Measurements from ENCODE around the gene SNX20.

Gene SNX20

DNA sequence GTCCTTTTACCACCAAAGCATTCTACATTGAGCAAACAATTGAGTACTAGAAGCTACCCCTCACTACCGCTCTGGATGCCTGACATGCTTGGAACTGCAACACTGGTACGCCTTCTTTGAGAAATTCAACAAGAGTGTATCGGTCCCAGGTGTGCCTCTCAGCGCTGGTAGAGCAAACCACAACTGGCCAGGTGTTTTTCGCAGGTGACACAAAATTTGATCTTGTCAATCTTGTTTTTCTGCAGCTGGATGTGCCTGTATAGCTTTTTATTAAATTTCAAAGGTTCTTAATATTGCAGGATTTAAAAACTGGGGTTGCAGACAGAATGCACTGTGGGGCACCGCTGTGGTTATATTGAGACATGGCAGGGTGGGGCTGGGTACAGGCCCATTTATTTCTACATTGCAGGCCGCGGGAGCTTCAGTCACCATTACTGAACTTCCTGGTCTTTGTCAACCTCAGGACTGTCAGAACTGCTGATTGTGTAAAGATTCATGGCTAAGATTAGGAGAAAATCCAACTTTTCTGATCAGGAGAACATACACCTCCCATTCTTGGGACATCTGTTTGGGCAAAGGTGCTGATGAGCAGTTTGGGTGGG is 4.5 kb upstream of the SNX20 start:
- H3K27ac ChIP-seq, result peak overlapping the region in 16 of 21 experiments; percentile 12 to 93 (median 69)

DNA sequence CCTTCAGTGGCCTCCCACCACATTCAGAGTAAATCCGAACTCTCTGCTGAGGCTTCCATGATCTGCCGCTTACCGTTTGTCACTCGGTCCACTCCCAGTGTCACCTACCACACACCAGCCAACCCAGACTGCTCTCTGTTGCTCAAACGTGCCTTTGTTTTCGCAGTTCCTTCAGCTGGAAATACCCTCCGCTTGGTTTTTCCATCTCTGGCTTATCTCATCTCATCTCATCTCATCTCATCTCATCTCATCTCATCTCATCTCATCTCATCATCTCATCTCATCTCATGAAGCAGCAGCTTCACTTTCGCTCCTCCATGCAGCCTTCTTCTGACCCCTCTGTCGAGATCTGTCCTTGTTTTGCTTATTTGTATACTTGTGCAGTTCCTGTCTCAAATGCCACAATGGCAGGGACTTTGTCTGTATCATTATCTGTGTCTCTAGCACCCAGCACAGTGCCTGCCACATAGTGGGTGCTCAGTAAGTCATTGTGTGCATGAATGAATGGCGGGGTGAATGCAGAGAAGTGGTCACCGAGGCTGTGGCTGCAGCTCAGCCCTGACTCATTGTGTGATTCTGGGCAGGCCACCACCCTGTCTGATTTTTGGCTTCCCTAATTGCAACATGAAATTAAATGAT is 3.8 kb upstream of the SNX20 start:
- H3K27ac ChIP-seq, result peak overlapping the region in 18 of 21 experiments; percentile 5 to 93 (median 70)
- no peak overlapping the region for H3K4me3 ChIP-seq

More for the DNA sequence above, 4.5 kb upstream of the SNX20 start:
- no peak overlapping the region for H3K4me3 ChIP-seq

DNA sequence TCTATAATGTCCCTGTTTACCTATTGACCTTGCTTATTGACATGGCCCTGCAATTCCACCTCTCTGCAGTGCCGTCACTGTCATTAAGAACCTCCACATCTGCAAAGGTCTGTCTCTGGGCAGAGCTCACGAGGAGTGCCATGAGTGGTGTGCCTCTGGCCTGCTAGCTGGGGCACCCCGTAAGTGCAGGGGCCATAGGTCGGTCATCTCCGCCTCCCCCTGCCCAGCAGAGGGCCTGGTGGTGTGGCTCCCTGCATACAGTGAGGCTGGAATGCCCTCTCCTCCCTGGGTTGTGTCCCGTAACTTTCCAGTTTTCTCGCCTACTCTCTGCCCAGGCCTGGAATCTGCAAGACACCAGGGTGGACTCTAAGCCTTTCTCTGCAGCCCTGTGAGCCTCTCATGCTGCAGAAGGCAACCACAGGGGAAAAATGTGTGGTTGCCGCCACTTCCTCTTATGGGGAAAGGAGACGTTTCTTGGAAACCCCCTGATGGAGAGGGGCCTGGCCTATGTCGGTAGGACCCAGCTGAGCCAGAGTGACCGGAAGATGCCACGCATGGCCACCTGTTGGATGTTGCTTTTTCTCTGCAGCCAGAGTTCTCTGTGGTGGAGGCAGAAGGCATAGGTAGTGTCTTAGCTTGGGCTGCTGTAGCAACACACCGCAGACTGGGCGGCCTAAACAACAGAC is 2.7 kb upstream of the SNX20 start:
- Histone ChIP-seq H3K27ac (peak overlapping the region in 19 of 21 experiments; percentile 5 to 93 (median 70)), H3K4me3 (no peak overlapping the region)

DNA sequence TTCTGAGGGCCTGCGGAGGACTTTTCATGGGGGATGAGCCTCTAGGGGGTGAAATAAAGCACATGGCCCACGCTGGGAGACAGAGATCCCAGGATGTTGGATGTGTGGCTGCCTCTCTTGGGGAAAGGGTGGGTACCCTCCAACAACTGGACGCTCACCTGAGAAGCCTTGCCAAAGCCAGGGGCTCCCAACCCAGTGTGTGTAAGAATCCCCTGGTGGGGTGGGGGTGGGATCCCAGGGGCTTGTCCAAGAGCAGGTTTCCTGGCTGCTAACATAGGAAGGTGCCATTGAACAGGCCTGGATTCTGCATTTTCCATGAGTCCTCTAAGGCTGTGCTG is 587 bp downstream of the SNX20 start:
- H3K27ac ChIP-seq, result peak overlapping the region in 20 of 21 experiments; percentile 38 to 93 (median 81)
- peak overlapping the region; percentile 17 to 51 (median 38) for H3K4me3 ChIP-seq

DNA sequence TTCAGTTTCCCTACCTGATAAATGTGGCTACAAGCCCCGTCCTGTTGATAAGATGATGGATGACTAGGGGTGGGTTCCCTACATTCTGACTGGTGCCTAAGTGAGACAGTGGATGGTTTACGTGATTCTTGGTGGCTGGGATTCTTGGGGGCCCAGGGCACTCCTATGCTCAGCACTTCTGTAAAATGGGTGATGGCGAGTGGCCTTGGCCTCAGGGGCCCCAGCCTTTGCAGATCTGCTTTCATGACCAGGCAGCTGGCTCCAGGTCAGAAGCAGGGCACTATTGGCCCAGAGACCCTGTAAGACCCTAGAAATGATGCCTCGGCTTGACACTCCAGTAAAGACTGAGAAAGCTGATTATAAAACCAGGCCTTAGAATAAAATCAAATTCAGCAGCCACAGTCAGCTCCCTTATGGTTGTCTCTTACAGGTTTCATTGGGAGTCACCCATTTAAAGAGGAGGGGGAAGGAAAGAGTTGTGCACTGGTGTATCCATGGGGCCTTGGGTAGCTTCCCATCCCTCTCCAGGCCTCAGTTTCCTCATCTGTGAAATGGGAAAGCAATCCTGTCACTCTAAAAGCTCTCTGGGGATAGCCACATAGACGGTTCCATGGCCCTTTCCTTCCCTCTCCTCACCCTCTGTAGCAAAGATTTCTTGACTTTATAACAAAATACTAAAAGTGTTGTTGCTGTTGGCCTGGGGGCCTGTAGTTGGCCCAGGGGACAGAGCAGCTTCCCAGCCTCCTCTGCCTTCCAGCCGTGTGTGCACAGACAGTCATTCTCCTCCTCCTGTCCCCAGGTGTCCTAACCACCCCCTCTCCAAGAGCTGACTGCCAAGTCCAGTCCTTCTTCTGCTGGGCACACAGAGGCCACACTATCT is 1.2 kb downstream of the SNX20 start:
- Histone ChIP-seq H3K4me3 (peak overlapping the region; percentile 17 to 51 (median 38)), H3K27ac (peak overlapping the region in 19 of 21 experiments; percentile 38 to 93 (median 81))

DNA sequence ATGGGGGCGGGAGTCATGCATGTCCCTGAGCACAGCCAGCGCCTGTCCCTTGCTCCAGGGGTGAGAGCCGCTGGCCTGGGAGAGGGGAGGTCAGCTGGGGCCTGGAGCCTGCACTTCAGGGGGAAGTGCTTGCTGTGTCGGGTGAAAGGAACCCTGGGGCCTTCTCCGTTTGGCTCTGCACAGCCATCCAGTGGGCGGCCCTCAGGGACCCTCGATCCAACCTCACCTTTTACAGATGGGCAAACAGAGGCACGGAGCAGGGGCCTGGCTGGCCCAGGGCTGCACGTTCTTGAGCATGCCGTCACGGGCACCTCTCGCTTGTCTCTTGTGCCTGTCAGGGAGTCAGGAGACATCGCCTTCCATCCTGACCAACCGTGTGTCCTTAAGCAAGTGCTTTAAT is 1.8 kb downstream of the SNX20 start:
- Histone ChIP-seq H3K27ac (peak overlapping the region in 8 of 21 experiments; percentile 5 to 93 (median 90)), H3K4me3 (peak overlapping the region in 5 of 7 experiments; percentile 37 to 51 (median 39))

DNA sequence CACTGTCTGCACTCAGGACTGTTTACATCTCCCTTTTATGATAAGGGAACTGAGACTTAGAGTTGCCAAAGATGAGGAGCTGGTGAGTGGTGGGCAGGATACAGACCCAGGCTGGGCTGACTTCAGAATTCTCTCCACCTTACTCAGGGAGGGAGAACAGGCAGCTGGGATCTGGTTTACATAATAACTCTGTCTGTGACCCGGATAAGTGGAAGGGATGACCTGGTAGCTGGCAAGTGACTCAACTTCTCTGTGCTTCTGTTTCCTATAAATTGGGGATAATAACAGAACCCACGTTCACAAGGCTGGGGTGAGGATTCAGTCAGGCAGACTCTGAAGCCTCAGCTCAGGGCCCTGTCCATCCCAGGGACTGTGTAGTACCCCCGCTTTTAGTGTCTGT is 2.6 kb downstream of the SNX20 start:
- Histone ChIP-seq H3K4me3 (peak overlapping the region in 1 of 7 experiments; percentile 51), H3K27ac (peak overlapping the region in 5 of 21 experiments; percentile 7 to 93 (median 89))

DNA sequence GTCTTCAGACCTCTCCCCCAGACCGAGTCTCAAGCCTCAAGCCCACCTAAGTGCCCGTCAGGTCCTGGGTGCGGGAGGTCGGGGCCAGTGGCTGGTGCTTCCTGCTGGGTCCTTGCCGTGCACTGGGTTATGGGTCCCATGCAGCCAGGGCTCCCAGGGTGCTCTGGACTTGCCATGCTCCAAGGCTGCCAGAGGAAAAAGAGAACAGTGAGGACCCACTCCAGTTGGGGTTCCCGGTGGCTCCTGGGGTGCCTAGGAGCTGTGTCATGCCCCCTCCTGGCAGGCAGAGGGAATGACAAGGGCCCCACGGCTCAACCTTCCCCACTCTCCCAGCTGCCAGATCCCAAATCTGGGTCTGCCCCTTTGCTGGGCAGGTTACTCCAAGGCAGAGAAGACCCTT is 3.8 kb downstream of the SNX20 start:
- Histone ChIP-seq H3K27ac (no peak overlapping the region), H3K4me3 (no peak overlapping the region)

DNA sequence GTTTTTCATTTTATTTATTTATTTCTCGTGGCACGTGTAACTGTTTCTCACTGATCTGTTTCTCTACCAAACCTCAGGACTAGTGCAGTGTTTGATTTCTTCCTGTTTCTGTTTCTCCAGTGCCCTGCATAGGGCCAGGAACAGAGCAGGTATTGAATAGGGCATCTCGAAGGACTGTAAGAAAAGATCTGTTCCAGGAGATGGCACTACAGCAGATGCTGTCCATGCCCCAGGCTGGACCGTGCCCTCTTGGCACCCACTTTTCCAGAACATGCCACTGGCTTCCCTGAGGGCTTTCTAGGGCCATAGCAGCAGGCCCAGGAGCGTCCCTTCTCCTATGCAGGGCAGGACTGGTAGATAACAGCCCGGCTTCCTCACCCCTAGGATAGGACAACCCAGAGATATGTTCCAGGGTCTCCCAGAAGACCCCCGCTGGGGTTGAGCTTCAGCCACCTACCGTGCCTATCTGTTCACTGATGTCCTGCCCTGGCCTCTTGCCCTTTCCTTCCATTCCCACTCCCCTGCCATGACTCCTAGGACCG is 4.4 kb downstream of the SNX20 start:
- Histone ChIP-seq H3K27ac (no peak overlapping the region), H3K4me3 (no peak overlapping the region)

DNA sequence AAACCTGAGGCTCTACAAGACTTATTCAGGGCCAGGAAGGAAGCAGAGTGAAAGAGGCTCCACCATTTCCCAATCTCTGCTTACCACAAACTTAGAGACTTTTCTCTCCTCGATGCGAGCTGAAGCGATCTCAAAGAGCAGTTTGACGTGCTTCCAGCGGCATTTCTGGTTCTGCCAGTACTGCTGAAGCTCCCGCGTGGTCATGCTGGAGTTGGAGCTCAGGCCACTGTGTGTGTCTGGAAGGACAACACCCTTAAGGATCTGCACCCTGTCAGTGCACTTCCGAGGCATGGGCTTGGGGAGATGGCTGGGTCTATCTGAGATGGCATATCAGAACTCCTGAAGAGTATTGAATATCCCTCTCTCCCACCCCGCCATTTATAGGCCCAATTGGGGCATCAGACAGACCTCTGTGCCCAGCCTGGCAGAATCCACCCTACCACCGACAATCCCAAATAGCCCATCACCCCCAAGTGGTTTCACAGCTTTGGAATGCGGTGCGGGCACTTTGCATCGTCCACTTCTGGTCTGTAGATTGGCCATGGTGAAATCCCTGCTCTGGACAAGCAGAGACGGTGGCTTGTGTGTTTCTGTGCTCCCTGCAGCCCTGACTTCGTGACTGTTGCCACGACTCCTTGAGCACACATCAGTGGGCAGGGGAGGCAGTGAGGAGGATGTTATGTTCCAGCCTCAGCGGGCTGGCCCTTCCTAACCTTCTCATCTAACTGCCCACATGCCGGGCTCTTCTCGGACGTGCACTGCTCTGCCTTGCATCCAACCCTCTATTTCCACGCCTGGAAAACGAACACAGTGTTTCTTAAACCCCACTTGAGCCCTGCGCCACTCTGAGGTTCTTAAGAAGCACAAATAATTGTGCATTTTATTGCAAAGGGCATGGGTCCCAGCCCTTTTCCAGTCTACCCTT is 5.2 kb downstream of the SNX20 start:
- H3K27ac ChIP-seq, result no peak overlapping the region

DNA sequence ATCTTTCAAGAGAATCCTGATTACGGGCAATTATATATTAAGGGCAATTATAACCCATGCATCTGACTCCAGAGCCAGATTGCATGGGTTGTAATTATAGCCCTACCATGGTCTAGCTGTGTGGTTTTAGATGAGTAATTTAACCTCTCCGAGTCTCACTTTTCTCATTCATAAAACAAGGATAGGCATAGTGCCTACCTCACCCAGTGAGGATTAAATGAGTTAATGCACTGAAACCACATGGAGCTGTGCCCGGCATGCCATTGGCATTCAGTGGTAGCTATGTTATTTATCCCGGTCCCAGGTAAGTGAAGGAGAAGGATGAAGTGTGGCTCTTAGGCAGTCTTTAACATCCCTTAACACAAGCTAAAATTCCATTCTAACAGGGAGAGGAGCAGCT is 6.3 kb downstream of the SNX20 start:
- no peak overlapping the region for H3K27ac ChIP-seq
- H3K4me3 ChIP-seq, result no peak overlapping the region

More for the DNA sequence above, 5.2 kb downstream of the SNX20 start:
- H3K4me3 ChIP-seq, result no peak overlapping the region

DNA sequence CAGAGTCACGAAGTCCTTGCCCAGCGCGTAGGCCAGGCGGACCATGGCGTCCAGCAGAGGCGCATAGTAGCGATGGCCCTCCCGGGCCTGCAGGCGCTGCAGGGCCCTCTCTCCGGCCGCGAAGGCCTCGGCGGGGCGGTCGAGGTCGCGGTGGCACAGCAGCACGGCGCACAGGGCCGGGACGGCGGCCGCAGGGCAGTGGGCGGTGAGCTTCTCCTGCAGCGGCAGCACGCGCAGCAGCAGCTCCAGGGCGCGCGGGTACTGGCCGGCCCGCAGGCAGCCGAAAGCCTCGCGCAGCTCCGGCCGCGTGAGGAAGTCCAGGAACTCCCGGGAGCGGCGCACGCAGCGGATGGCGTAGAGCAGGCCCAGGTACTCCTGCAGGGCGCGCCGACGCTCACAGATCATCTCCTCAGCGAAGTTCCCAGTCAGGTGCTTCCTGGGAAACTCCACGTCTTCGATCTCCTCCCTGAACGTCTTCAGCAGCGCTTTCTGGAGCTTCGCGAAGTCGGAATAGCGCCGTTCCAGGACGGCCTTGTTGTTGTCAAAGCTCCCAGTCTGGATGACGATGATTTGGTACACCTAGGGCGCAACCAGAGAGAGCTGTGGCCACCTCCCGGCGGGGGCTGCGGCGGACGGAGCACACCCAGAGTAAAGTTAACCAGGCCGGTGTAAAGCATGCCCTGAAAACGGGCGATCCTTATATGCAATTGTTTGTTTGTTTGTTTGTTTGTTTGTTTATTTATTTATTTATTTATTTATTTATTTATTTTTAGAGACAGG is 7.4 kb downstream of the SNX20 start:
- Histone ChIP-seq H3K27ac (no peak overlapping the region), H3K4me3 (no peak overlapping the region)

DNA sequence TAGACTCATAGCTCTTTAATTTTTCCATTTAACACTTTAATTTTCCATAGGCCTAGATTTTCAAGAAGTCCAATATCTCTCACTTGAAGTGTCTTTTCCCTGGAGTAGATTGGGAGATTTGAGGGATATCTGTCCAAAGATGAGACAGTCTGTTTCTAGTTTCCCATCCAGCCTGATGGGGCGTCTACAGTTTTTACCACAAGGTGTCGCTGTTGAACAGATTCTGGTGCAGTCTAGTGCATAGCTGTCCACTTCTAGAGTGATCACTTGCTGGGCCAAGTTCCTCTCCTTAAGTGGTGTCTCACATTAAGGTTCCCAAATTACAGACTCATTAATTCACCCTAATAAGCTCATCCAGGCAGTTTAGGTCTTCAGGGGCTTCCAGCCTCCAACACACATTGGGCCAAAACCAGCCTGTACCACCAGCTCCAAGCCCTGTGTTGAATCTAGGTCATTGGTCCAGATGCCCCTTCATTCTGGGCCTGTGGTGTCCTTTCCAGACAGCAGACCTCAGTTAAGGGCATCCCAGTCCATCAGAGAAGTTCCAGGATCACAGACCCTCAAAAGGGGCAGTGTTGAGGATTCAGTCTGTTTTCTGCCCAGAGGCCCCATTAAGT is 9.4 kb downstream of the SNX20 start:
- Histone ChIP-seq H3K4me3 (no peak overlapping the region), H3K27ac (no peak overlapping the region)

DNA sequence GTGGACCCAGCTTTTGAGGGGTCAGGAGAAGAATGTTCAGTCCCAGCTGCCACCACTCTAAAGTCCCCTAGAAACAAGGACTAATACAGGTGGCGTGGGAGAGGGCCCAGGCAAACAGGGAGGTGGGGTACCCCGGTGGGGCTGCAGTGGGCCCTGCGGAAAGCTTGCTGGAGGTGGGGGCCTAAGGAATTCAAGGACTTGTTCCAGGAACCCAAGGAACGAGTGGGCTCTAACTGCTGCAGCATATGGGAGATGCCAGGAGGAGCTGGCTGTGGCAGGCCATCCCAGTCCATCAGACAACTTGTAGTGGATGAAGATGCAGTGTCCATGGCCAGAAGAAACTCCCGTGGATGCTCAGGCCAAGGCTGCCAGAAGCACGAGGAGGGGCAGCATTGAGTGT is 10.6 kb downstream of the SNX20 start:
- no peak overlapping the region for H3K4me3 ChIP-seq
- H3K27ac ChIP-seq, result no peak overlapping the region

DNA sequence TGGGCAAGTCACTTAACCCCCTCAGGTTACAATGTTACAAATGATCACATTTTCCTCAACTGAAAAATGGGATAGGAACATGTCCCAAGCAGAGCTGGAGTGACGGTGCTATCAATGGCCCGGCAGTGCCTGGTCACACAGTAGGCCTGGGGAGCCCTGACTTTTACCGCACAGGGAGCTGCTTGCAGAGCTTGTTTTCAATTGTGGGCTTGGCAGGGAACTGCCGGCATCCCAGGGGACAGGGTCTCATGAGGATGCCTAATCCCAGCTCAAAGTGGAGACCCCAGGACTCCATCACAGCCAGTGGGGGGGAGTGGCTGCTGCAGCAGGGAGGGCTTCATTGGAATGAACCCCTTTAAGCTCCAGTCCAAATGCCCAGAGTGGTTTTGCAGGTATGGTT is 11.4 kb downstream of the SNX20 start:
- no peak overlapping the region for H3K4me3 ChIP-seq
- H3K27ac ChIP-seq, result no peak overlapping the region

DNA sequence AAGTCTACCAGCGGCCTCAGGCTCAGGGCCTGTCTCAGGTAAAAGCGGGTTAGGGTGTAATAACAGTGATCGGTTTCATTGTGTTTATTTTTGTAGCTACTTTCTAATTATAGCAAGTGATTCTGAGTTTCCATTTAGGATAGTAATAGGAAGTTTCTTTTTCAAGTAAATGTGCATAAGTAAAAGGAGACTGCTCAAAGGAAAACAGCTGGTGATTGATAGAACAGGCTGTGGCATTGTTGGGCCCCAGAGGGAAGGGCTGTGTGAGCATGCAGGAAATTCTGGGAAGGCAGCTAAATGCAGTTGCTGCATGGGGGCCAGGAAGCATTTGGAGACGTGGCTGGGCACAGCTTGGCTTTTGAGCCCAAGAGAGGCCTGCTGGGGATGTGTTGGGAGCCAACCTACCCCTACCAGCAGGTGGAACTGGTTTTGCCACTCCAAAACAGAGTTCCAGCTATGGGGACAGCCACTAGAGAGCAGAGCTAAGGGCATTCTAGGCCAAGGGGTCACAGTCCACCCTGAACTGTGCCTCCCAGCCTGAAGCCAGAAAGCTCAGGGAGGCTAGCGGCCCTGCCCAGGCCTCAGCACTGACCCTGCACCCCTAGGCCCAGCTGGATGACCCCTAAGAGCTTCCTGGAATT is 12.6 kb downstream of the SNX20 start:
- Histone ChIP-seq H3K4me3 (no peak overlapping the region), H3K27ac (peak overlapping the region in 16 of 21 experiments; percentile 8 to 74 (median 54))

All from skin epidermis (tissue), 12 donors.